GM23338 (cell line): ENCODE data around the gene SFTPB. TPM values are rescaled to one million over a fixed set of nuclear protein-coding genes. Genes with fewer than 3 reads are reported as not detected.

Source experiments
- ATAC-seq: fragments of 200-7000 bp; cut with Tn5 transposase; 3 replicates; pipeline ENCODE4 v1.9.1; 2020
- DNase-seq: peaks from one replicate; pipeline ENCODE4 v3.0.0-alpha.2; 2015; ENCODE audit warnings: low spot score
- H2AFZ ChIP-seq: fragments of 200-600 bp; sonication (generic); 2 replicates; pipeline ENCODE4 v1.8.0; 2016; ENCODE audit warnings: antibody characterized with exemption, mild to moderate bottlenecking, moderate library complexity
- H3F3A ChIP-seq: fragments of 200-600 bp; sonication (generic); replicated peaks from 2 replicates; pipeline ENCODE4 v1.8.0; 2017; ENCODE audit warnings: antibody characterized with exemption, mixed run types, low read depth
- H3K27ac ChIP-seq: fragments of 200-600 bp; sonication (generic); 2 replicates; pipeline ENCODE4 v1.6.1; 2016; ENCODE audit warnings: low read depth
- H3K27me3 ChIP-seq: fragments of 200-600 bp; sonication (generic); 2 replicates; pipeline ENCODE4 v1.8.0; 2016; ENCODE audit warnings: mild to moderate bottlenecking, mixed run types, moderate library complexity; ENCODE audit not compliant: insufficient read depth
- H3K36me3 ChIP-seq: fragments of 200-600 bp; sonication (generic); 2 replicates; pipeline ENCODE4 v1.8.0; 2016; ENCODE audit warnings: mild to moderate bottlenecking; ENCODE audit not compliant: insufficient read depth
- H3K4me1 ChIP-seq: fragments of 200-600 bp; sonication (generic); 2 replicates; pipeline ENCODE4 v1.8.0; 2016; ENCODE audit warnings: mild to moderate bottlenecking, moderate library complexity; ENCODE audit not compliant: insufficient read depth
- H3K4me2 ChIP-seq: fragments of 200-600 bp; sonication (generic); 2 replicates; pipeline ENCODE4 v1.7.1; 2017; ENCODE audit warnings: mixed run types
- H3K4me3 ChIP-seq: fragments of 200-600 bp; sonication (generic); 2 replicates; pipeline ENCODE4 v1.6.1; 2016; ENCODE audit warnings: mixed run types
- H3K79me2 ChIP-seq: fragments of 200-600 bp; sonication (generic); replicated peaks from 2 replicates; pipeline ENCODE4 v1.8.0; 2017; ENCODE audit warnings: mild to moderate bottlenecking; ENCODE audit not compliant: insufficient read depth
- H3K9me2 ChIP-seq: fragments of 200-600 bp; sonication (generic); 2 replicates; pipeline ENCODE4 v1.8.0; 2017; ENCODE audit not compliant: insufficient read depth
- H4K20me1 ChIP-seq: fragments of 200-600 bp; sonication (generic); replicated peaks from 2 replicates; pipeline ENCODE4 v1.8.0; 2017; ENCODE audit warnings: mild to moderate bottlenecking; ENCODE audit not compliant: insufficient read depth
- H3K27ac Mint-ChIP-seq: 2 replicates; pipeline ENCODE4 v1.8.0; 2020; ENCODE audit warnings: inconsistent platforms, mild to moderate bottlenecking, moderate library complexity, mixed read lengths
- H3K27me3 Mint-ChIP-seq: 3 replicates; pipeline ENCODE4 v1.8.0; 2022; ENCODE audit warnings: low read depth, mild to moderate bottlenecking, moderate library complexity, mixed read lengths, inconsistent platforms; ENCODE audit not compliant: insufficient read depth, poor library complexity
- H3K36me3 Mint-ChIP-seq: 3 replicates; pipeline ENCODE4 v1.8.0; 2021; ENCODE audit warnings: low read depth, mild to moderate bottlenecking, inconsistent platforms, moderate library complexity, mixed read lengths
- H3K4me1 Mint-ChIP-seq: 3 replicates; pipeline ENCODE4 v1.8.0; 2020; ENCODE audit warnings: mild to moderate bottlenecking, inconsistent platforms, mixed read lengths
- H3K4me3 Mint-ChIP-seq: 3 replicates; pipeline ENCODE4 v1.8.0; 2021; ENCODE audit warnings: moderate library complexity, mild to moderate bottlenecking, inconsistent platforms, mixed read lengths
- H3K9me3 Mint-ChIP-seq: 3 replicates; pipeline ENCODE4 v1.8.0; 2020; ENCODE audit warnings: moderate library complexity, mild to moderate bottlenecking, inconsistent platforms, mixed read lengths
- CREB1 ChIP-seq: fragments of 250-450 bp; sonication (Bioruptor Pico); IDR thresholded peaks from 2 replicates; pipeline ENCODE4 v1.5.0; 2020; ENCODE audit warnings: low read depth, mild to moderate bottlenecking, moderate library complexity
- CTCF ChIP-seq, 2 experiments: fragments of 200-600 bp in 1 of 2; sonication (generic) in 1 of 2; conservative IDR thresholded peaks; 2 replicates each; pipeline versions ENCODE4 v1.5.1 to v1.6.1; 2016 to 2017; ENCODE audit warnings: antibody characterized with exemption in 2 of 2, low read depth in 2 of 2, mild to moderate bottlenecking in 2 of 2, moderate library complexity in 1 of 2
- EZH2 ChIP-seq: fragments of 200-600 bp; sonication (generic); IDR thresholded peaks from one replicate; pipeline ENCODE4 v1.8.0; 2017; ENCODE audit warnings: antibody characterized with exemption, mild to moderate bottlenecking, low read depth; ENCODE audit not compliant: unreplicated experiment
- EZH2phosphoT487 ChIP-seq: fragments of 200-600 bp; sonication (generic); IDR thresholded peaks from one replicate; pipeline ENCODE4 v1.8.1; 2018; ENCODE audit warnings: antibody characterized with exemption; ENCODE audit not compliant: unreplicated experiment
- JUNB ChIP-seq: IDR thresholded peaks from one replicate; pipeline ENCODE4 v1.6.1; 2016; ENCODE audit warnings: antibody characterized with exemption; ENCODE audit not compliant: unreplicated experiment
- POLR2AphosphoS5 ChIP-seq: IDR thresholded peaks from 2 replicates; pipeline ENCODE4 v1.6.1; 2016; ENCODE audit warnings: antibody characterized with exemption, low read depth
- ZNF114 ChIP-seq: fragments of 250-450 bp; sonication (Bioruptor Pico); IDR thresholded peaks from 2 replicates; pipeline ENCODE4 v1.5.0; 2020; ENCODE audit warnings: mild to moderate bottlenecking, moderate library complexity
- ZNF462 ChIP-seq: fragments of 250-450 bp; sonication (Bioruptor Pico); IDR thresholded peaks from 2 replicates; pipeline ENCODE4 v1.5.0; 2020; ENCODE audit warnings: mild to moderate bottlenecking, moderate library complexity
- polyA plus RNA-seq: library from polyadenylated mRNA; unstranded; fragments of >200 nt; fragmentation: Nextera tagmentation; extraction: Ambion mirVana; gene quantifications from 2 replicates; pipeline ENCODE4 v1.2.1, GENCODE V29; 2016
- total RNA-seq: library from RNA; depleted of rRNA; stranded (reverse); fragments of >200 nt; shearing (Covaris generic); gene quantifications from 2 replicates; pipeline ENCODE4 v1.2.3, GENCODE V29; 2014
- TF ChIP-seq, protein P1 (sequence below): IDR thresholded peaks from 2 replicates; pipeline ENCODE4 v1.6.1; 2016; ENCODE audit warnings: antibody characterized with exemption

The SFTPB gene
- total and polyA plus RNA-seq, 2 experiments from 2014 or later, result 0.06 TPM; not detected in 1

- no peaks in the 10 kb centered on the region for H3K4me1 ChIP-seq
- H3K27me3 Mint-ChIP-seq, result no peaks in the 10 kb centered on the region
- H3F3A ChIP-seq, result no peaks in the 10 kb centered on the region
- H3K9me2 ChIP-seq, result no peaks in the 10 kb centered on the region
- no peak overlapping the region for H3K27ac Mint-ChIP-seq
- no peaks in the 10 kb centered on the region for H3K79me2 ChIP-seq
- no peak overlapping the region for H3K4me3 ChIP-seq
- no peaks in the 10 kb centered on the region for H3K36me3 ChIP-seq
- no peak for TF ChIP-seq EZH2phosphoT487
- no peak for TF ChIP-seq POLR2AphosphoS5
- TF ChIP-seq CTCF (conservative IDR thresholded peaks at IDR 0.05; ENCODE audit: low read depth in 2 of 2), result no peak
- TF ChIP-seq EZH2, result no peak
- no peak for TF ChIP-seq CREB1
- no peak for TF ChIP-seq ZNF114
- TF ChIP-seq ZNF462 (CRISPR knock-in tag), result no peak
- no peak for TF ChIP-seq JUNB
- TF ChIP-seq, protein P1, sequence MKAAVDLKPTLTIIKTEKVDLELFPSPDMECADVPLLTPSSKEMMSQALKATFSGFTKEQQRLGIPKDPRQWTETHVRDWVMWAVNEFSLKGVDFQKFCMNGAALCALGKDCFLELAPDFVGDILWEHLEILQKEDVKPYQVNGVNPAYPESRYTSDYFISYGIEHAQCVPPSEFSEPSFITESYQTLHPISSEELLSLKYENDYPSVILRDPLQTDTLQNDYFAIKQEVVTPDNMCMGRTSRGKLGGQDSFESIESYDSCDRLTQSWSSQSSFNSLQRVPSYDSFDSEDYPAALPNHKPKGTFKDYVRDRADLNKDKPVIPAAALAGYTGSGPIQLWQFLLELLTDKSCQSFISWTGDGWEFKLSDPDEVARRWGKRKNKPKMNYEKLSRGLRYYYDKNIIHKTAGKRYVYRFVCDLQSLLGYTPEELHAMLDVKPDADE, result no peak
- no peaks in the 10 kb centered on the region for H4K20me1 ChIP-seq
- DNase-seq, result no peak
- no peak overlapping the region for H3K4me2 ChIP-seq
- no peak overlapping the region for H3K27ac ChIP-seq
- H3K36me3 Mint-ChIP-seq, result no peaks in the 10 kb centered on the region
- H3K9me3 Mint-ChIP-seq, result no peaks in the 10 kb centered on the region
- no peaks in the 10 kb centered on the region for H3K27me3 ChIP-seq
- H2AFZ ChIP-seq, result no peak overlapping the region
- no peak for ATAC-seq
- H3K4me3 Mint-ChIP-seq, result no peak overlapping the region
- H3K4me1 Mint-ChIP-seq, result peaks cover 4% of the 10 kb centered on the region; the same call in 1 of the 3 replicates
These were observed 16.8 kb upstream of the SFTPB start for GRCh38 chr2:85684806-85685205.
